ENCODE measurements around the gene SPATS2.

GRCh38 chr12:49471557-49471956, 104.3 kb downstream of the SPATS2 start:
- TF ChIP-seq EZH2 (IDR thresholded peaks at IDR 0.05; ENCODE audit: low read length, missing control alignments) = no peak
- no peak for TF ChIP-seq CTCF (conservative IDR thresholded peaks at IDR 0.05 in 1 of 2, IDR thresholded peaks at IDR 0.05 in 1 of 2; ENCODE audit: low read depth in 1 of 2, low read length in 2 of 2)
